Osteoblast (primary cell): ENCODE results near the gene RHEX. TPM values are rescaled to one million over a fixed set of nuclear protein-coding genes. Genes with fewer than 3 reads are reported as not detected.

Experiments used
- DNase-seq: peaks from one replicate; pipeline ENCODE4 v3.0.0; 2011; ENCODE audit warnings: low spot score, mixed read lengths; ENCODE audit not compliant: insufficient read length; ENCODE audit errors: missing footprints
- H2AFZ ChIP-seq: 2 replicates; pipeline ENCODE4 v1.6.0; 2011; ENCODE audit warnings: mild to moderate bottlenecking, low read length
- H3K27ac ChIP-seq: 2 replicates; pipeline ENCODE4 v1.5.1; 2011; ENCODE audit warnings: mild to moderate bottlenecking, low read depth, low read length, moderate library complexity
- H3K27me3 ChIP-seq: 2 replicates; pipeline ENCODE4 v1.6.0; 2012; ENCODE audit warnings: mild to moderate bottlenecking, control low read depth, inconsistent platforms, low read length, moderate library complexity; ENCODE audit not compliant: insufficient read depth
- H3K36me3 ChIP-seq: 2 replicates; pipeline ENCODE4 v1.5.1; 2011; ENCODE audit warnings: mild to moderate bottlenecking, low read length, control low read depth, moderate library complexity; ENCODE audit not compliant: insufficient read depth
- H3K4me1 ChIP-seq: 2 replicates; pipeline ENCODE4 v1.5.1; 2011; ENCODE audit warnings: mild to moderate bottlenecking, low read length, control low read depth, moderate library complexity; ENCODE audit not compliant: insufficient read depth
- H3K4me2 ChIP-seq: 2 replicates; pipeline ENCODE4 v1.6.0; 2011; ENCODE audit warnings: mild to moderate bottlenecking, low read length; ENCODE audit not compliant: insufficient read depth
- H3K4me3 ChIP-seq: fragments of 200-600 bp; sonication (generic); 3 replicates; pipeline ENCODE4 v1.5.1; 2012; ENCODE audit warnings: mild to moderate bottlenecking, low read length, inconsistent platforms; ENCODE audit not compliant: insufficient read depth
- H3K79me2 ChIP-seq: 2 replicates; pipeline ENCODE4 v1.6.0; 2012; ENCODE audit warnings: mild to moderate bottlenecking, low read length, control low read depth, inconsistent platforms; ENCODE audit not compliant: insufficient read depth
- H3K9me3 ChIP-seq: 2 replicates; pipeline ENCODE4 v1.5.1; 2011; ENCODE audit warnings: low read depth, low read length, control low read depth
- H4K20me1 ChIP-seq: 2 replicates; pipeline ENCODE4 v1.6.0; 2012; ENCODE audit warnings: mild to moderate bottlenecking, low read length, control low read depth; ENCODE audit not compliant: insufficient read depth
- CTCF ChIP-seq: IDR thresholded peaks from 2 replicates; pipeline ENCODE4 v1.5.1; 2011; ENCODE audit warnings: mild to moderate bottlenecking, low read depth, low read length, moderate library complexity; ENCODE audit errors: extremely low read depth
- total RNA-seq: library from RNA; depleted of rRNA; stranded (reverse); fragments of >200 nt; gene quantifications from 2 replicates; pipeline ENCODE4 v1.2.3, GENCODE V29; 2012

Gene RHEX
- total RNA-seq, 1 donor = not detected

- Histone ChIP-seq H3K4me3 (no peak overlapping the region), H4K20me1 (no peaks in the 10 kb centered on the region), H3K36me3 (no peaks in the 10 kb centered on the region), H3K4me1 (peaks cover 3% of the 10 kb centered on the region), H3K9me3 (no peaks in the 10 kb centered on the region), H3K27me3 (peaks cover 24% of the 10 kb centered on the region), H3K79me2 (no peaks in the 10 kb centered on the region), H3K27ac (no peak overlapping the region), H2AFZ (no peak overlapping the region), H3K4me2 (no peak overlapping the region)
- DNase-seq = no peak
- TF ChIP-seq CTCF = no peak
Measured at GRCh38 chr1:206120406-206120805, 67.4 kb downstream of the RHEX start.

- peaks cover 22% of the 10 kb centered on the region for H3K27me3 ChIP-seq
- no peaks in the 10 kb centered on the region for H3K9me3 ChIP-seq
- H4K20me1 ChIP-seq = no peaks in the 10 kb centered on the region
- no peaks in the 10 kb centered on the region for H3K36me3 ChIP-seq
- no peak overlapping the region for H2AFZ ChIP-seq
- no peak for TF ChIP-seq CTCF
- no peaks in the 10 kb centered on the region for H3K79me2 ChIP-seq
- peaks cover 3% of the 10 kb centered on the region for H3K4me1 ChIP-seq
- no peak overlapping the region for H3K4me2 ChIP-seq
- H3K4me3 ChIP-seq = no peak overlapping the region
- no peak for DNase-seq
- no peak overlapping the region for H3K27ac ChIP-seq
Measured at GRCh38 chr1:206121269-206121668, 68.3 kb downstream of the RHEX start.

- H3K27me3 ChIP-seq = peaks cover 22% of the 10 kb centered on the region
- no peak for DNase-seq
- H3K4me3 ChIP-seq = no peak overlapping the region
- no peak overlapping the region for H2AFZ ChIP-seq
- no peaks in the 10 kb centered on the region for H3K36me3 ChIP-seq
- H3K9me3 ChIP-seq = no peaks in the 10 kb centered on the region
- no peaks in the 10 kb centered on the region for H4K20me1 ChIP-seq
- H3K4me2 ChIP-seq = no peak overlapping the region
- no peaks in the 10 kb centered on the region for H3K4me1 ChIP-seq
- no peaks in the 10 kb centered on the region for H3K79me2 ChIP-seq
- H3K27ac ChIP-seq = no peak overlapping the region
- no peak for TF ChIP-seq CTCF
Measured at GRCh38 chr1:206122686-206123085, 69.7 kb downstream of the RHEX start.

- no peak overlapping the region for H2AFZ ChIP-seq
- no peaks in the 10 kb centered on the region for H4K20me1 ChIP-seq
- no peak for TF ChIP-seq CTCF
- no peaks in the 10 kb centered on the region for H3K79me2 ChIP-seq
- no peak overlapping the region for H3K4me2 ChIP-seq
- no peak overlapping the region for H3K4me3 ChIP-seq
- no peak for DNase-seq
- H3K27ac ChIP-seq = no peak overlapping the region
- H3K27me3 ChIP-seq = peaks cover 27% of the 10 kb centered on the region
- H3K9me3 ChIP-seq = no peaks in the 10 kb centered on the region
- no peaks in the 10 kb centered on the region for H3K4me1 ChIP-seq
- no peaks in the 10 kb centered on the region for H3K36me3 ChIP-seq
Measured at GRCh38 chr1:206125346-206125745, 72.4 kb downstream of the RHEX start.
